Gastroesophageal sphincter (tissue), 3 donors: Measurements from ENCODE around the gene ORAI3.

ENCODE experiments used
- CTCF ChIP-seq, 4 experiments: fragments of 200-600 bp in 2 of 4; fragments of 450-650 bp in 2 of 4; sonication (generic) in 1 of 4; IDR thresholded peaks; one replicate each; pipeline ENCODE4 v1.5.1; 2017 to 2019; ENCODE audit warnings: antibody characterized with exemption in 4 of 4, mild to moderate bottlenecking in 2 of 4, moderate library complexity in 2 of 4
- POLR2AphosphoS5 ChIP-seq: sonication (generic); formaldehyde crosslinking; IDR thresholded peaks from one replicate; pipeline ENCODE4 v1.6.1; 2017; ENCODE audit warnings: antibody characterized with exemption

- TF ChIP-seq CTCF (IDR thresholded peaks at IDR 0.05) (no peak), POLR2AphosphoS5 (no peak)
Measured at GRCh38 chr16:30928390-30928789, 20.5 kb upstream of the ORAI3 start.
